Activated CD8-positive, alpha-beta memory T cell treated with anti-CD3 and anti-CD28 coated beads for 48 hours (primary cell): ENCODE data around the gene HHIPL1.

Experiments used
- DNase-seq, 3 experiments: peaks; one replicate each; pipeline ENCODE4 v3.0.0-alpha.2; 2020; ENCODE audit warnings: low read depth in 2 of 3, low spot score in 2 of 3

The HHIPL1 gene

GRCh38 chr14:99708449-99708848 is 63.5 kb downstream of the HHIPL1 start:
- DNase-seq, result no peak

- no peak for DNase-seq
Observed at GRCh38 chr14:99713972-99714371, 69.0 kb downstream of the HHIPL1 start.

GRCh38 chr14:99715266-99716000 is 70.5 kb downstream of the HHIPL1 start:
- DNase-seq, result no peak

GRCh38 chr14:99716091-99716849 is 71.3 kb downstream of the HHIPL1 start:
- no peak for DNase-seq

GRCh38 chr14:99716850-99717681 is 72.1 kb downstream of the HHIPL1 start:
- DNase-seq, result no peak

- no peak for DNase-seq
Observed at GRCh38 chr14:99717682-99718013, 72.7 kb downstream of the HHIPL1 start.

GRCh38 chr14:99718031-99718810 is 73.3 kb downstream of the HHIPL1 start:
- DNase-seq, result no peak

- no peak for DNase-seq
Observed at GRCh38 chr14:99718811-99719192, 73.9 kb downstream of the HHIPL1 start.

GRCh38 chr14:99720941-99721791 is 76.2 kb downstream of the HHIPL1 start:
- no peak for DNase-seq

- DNase-seq, result no peak
Observed at GRCh38 chr14:99721792-99722516, 77.0 kb downstream of the HHIPL1 start.

GRCh38 chr14:99722741-99723140 is 77.8 kb downstream of the HHIPL1 start:
- no peak for DNase-seq

- DNase-seq, result no peak
Observed at GRCh38 chr14:99724196-99724891, 79.4 kb downstream of the HHIPL1 start.

- DNase-seq, result no peak
Observed at GRCh38 chr14:99724939-99725773, 80.2 kb downstream of the HHIPL1 start.

- DNase-seq, result no peak
Observed at GRCh38 chr14:99725774-99726537, 81.0 kb downstream of the HHIPL1 start.

GRCh38 chr14:99726538-99727095 is 81.7 kb downstream of the HHIPL1 start:
- no peak for DNase-seq

GRCh38 chr14:99727096-99727870 is 82.4 kb downstream of the HHIPL1 start:
- no peak for DNase-seq
